GM19468 (cell line): Measurements from ENCODE around the gene CGGBP1.

ENCODE experiments used
- ATAC-seq: cut with Tn5 transposase; IDR thresholded peaks from one replicate; pipeline ENCODE4 v1.9.1; 2021; ENCODE audit warnings: mild to moderate bottlenecking, moderate library complexity, moderate number of reproducible peaks; ENCODE audit not compliant: unreplicated experiment; ENCODE audit errors: extremely low read depth

Gene CGGBP1, protein sequence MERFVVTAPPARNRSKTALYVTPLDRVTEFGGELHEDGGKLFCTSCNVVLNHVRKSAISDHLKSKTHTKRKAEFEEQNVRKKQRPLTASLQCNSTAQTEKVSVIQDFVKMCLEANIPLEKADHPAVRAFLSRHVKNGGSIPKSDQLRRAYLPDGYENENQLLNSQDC

DNA sequence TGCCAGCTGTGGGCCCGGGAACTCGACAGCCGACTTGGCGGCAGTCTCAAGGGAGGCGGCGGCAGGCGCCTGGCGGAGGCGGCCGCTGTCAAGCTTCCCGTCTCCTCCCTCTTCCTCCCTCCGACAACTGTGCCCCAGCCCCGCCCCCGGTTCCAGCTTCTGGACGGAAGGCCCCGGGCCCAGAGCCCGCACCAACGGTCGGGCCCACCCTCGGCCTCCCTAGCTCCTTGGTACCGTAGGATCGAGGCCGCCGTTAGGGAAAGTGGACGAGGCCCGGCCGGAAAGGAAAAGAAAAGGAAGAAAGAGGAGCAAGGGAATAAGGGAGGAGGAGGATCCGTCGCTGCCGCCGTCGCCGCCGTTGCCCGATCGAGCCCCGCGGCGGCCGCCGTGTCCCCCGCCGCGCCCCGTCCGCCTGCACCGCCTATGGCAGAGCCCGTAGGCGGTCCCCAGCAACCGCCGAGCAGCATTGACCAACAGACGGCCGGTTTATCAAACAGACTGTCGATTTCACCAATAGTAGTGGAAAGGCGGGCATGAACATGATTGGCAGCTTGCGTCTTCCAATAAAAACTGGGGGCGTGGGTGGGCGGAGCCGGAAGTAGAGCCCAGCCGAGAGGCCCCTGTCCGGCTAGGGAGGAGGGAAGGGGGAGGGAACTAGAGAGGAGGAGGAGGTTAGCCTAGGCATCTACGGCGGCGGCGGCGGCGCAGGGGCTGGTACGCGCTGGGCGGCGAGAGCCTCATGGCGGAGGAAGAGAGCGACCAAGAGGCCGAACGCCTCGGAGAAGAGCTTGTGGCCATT is at the start of gene CGGBP1, which contains the start of gene ZNF654:
CGGBP1 (minus strand) TSS at position 425 of the 799 bp plus-strand sequence. CDS start 3,029 bp downstream, outside the sequence.
ZNF654 (plus strand) TSS at position 675 of the 799 bp plus-strand sequence; CDS start at position 740, 65 bp downstream.
- peak; percentile 94 for ATAC-seq

DNA sequence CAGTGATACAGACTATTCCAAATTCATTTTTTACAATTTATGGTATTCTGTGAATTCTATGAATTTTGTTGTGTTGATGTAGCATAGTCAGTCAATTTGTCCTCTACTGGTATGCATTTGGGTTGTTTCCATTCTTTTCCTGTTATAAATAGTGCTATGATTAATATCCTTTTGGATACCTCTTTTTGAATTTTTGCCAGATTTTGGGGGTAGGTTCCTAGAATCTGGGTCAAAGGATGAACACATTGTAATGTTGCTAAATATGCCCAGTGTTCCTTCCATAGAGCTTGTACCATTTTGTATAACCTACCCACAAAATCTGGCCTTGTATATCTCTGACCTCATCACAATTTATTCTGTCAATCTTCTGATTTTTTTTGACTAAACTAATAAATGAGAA is 46.5 kb upstream of the CGGBP1 start:
- no peak for ATAC-seq

DNA sequence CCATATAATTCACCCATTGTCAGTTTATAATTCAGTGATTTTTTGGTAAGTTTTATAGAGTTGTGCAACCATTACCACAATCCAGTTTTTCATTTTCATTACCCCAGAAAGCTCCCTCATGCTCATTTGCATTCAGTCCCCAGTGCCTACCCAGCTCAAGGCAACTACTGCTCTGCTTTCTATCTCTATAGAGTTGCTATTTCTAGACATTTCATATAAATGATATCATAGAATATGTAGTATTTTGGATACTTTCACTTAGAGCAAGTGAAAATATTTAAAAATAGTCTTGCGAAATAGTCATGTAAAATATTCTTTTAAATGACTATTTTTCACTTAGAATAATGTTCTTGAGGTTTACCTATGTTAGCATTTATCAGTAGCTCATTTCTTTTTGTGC is 42.3 kb upstream of the CGGBP1 start:
- ATAC-seq, result peak; percentile 80

DNA sequence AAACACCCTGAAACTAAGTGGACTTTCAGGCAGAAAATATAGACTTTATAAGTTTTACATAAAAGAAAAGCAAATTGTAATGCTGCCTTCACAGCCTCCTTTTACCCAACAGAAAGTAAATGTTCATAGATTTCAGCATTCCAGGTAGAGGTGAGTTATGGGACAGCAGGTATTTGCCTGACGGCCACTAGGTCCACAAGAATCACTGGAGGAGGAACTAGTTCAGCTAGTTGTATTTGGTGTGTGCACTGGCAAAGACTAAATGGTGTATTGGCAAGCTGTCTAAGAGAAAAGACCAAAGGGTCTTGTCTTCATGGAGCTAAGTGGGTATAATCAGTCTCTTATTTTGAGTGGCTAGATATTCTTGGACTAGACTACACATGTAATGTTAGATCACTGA is 34.5 kb upstream of the CGGBP1 start:
- no peak for ATAC-seq

DNA sequence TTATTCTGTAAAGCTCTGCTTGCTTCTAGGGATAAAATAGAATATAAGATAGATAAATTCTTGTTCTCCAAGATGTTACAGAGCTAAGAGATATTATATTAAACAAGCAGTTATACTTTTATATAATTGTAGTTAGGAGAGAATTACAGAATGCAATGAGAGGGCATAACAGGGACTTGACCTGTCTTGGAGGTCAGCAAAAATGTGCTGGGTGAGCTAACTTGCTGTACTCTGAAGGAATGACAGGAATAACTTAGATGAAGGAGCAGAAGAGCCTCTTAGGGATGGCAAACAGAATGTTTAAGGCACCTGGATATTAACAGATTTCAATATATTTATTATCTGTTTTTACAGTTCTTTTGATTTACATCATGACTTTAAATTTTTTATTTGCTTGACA is 33.5 kb upstream of the CGGBP1 start:
- ATAC-seq, result no peak

- no peak for ATAC-seq
Measured at GRCh38 chr3:88090681-88091080, 31.9 kb upstream of the CGGBP1 start.

- no peak for ATAC-seq
Measured at GRCh38 chr3:88084097-88084501, 25.3 kb upstream of the CGGBP1 start.

- ATAC-seq, result no peak
Measured at GRCh38 chr3:88082854-88083253, 24.0 kb upstream of the CGGBP1 start.

DNA sequence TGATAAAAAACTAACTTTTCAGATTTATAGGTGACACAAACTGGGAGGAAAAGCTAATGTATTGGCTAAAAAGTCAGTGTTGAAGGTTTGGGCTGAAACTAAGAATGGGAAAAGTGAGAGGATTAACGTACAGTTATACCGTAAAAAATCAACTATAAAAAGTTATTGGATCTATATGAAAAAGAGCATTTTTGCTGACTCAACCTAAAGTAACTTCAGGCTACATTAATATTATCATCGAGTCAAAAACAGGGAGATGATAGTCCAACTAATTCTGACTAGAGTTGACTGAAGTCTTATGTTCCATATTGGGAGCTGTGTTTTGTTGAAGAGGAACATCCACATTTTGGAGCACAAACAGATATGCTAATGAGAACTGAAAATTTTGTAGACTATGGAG is 20.1 kb upstream of the CGGBP1 start:
- no peak for ATAC-seq

DNA sequence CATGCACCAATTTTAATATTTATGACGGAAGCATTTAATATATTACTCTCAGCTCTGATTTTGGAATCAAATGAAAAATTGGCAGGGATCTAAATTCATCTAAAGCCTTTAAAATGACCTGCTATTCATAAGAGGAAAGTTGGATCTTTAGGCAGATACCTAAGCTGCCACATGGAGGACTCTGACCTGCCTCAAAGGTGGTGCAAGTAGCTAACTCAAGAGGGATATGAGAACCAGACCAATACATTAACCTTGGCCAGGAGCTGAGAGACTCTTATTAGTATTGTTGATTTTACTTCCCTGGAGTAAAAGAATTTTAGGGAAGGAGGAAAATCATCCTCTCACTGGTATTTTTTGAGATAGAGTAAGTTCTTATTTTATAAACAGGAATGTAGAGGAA is 17.9 kb upstream of the CGGBP1 start:
- ATAC-seq, result no peak

DNA sequence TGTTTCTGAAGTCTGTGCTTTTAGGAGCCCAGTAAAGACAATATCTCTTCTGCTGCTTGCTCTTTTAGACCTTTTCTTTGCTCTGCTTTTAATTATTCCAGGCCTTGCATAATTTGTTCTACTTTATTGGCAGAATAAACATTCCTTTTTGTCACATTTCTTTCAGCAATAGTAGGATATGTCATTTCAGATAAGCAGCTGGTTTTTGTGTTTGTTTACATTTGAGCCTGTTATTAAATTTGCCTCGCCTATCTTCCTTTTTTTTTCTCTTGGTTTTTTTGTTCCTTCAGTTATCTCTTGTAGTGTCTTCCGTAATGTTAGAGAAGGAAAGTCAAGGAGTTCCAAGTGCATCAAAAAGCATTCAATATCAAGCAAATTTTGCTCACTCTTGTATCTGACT is 16.7 kb upstream of the CGGBP1 start:
- no peak for ATAC-seq

DNA sequence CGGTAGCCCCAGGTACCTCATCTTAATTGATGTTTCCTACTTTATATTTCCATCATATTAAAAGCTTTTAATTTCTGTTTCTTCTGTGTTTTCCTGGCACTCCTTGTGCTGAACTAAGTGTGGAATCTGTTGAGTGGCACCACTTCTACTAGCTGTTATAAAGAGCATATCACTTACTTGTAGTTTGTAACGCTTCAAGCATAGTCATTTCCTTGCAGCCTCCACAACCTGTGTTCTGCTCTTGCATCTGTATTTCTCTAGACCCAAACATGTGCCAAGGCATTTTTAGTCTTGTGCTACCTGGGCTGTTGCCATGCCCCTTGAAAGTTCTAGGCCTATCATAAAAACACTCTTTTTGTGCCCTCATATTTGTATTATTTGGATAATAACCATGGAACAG is 16.3 kb upstream of the CGGBP1 start:
- ATAC-seq, result no peak

- no peak for ATAC-seq
Measured at GRCh38 chr3:88061746-88062145, 2.9 kb upstream of the CGGBP1 start.

GRCh38 chr3:88059380-88060170 is 770 bp upstream of the CGGBP1 start:
- ATAC-seq, result no peak

DNA sequence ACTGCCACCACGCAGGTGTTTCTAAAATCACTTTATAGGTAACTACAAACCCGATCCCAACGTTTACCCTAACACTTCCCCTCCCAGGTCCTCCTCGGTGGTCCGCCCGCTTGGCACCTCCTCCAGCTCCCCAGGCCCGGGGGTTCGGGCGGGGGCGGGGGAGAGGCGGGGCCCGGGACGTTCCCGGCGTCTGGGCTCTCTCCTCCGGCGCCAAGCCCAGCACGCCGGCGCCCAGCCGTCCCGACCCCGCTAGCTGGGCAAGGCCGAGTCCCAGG is 562 bp downstream of the CGGBP1 start:
- ATAC-seq, result no peak

DNA sequence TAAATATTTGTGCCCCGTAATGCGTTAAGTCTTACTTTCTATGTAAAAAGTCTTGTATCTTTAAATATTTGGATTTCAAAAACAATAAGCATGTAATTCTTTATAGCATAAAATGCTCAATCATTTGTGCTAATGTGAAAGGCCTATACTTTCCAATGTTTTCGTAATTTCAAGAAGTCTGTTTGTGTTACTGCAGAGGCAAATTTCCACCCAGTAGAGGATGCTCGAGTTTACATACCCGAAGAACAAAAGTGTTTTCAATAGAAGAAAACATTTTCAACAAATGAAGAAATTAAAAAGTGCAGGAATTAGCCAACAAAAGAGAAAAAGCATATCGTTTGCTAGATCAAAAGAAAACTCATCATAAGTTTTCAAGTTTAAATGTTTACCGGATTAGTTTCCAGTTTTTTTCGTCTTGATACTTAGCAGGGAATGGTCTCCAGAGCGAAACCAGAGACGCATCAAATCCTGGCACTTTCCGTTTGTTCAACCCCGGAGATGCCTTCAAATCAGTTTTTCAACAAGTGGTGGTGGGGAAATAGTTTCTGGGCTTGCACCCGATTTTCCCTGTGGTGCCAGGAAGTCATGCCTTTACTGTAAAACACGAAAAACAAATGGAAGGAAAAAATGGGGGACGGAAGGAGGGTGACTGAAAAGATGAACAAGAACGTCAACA is 1.0 kb downstream of the CGGBP1 start:
- no peak for ATAC-seq

GRCh38 chr3:88046766-88047165 is 12.0 kb downstream of the CGGBP1 start:
- ATAC-seq, result no peak

- no peak for ATAC-seq
Measured at GRCh38 chr3:88044411-88044810, 14.4 kb downstream of the CGGBP1 start.

DNA sequence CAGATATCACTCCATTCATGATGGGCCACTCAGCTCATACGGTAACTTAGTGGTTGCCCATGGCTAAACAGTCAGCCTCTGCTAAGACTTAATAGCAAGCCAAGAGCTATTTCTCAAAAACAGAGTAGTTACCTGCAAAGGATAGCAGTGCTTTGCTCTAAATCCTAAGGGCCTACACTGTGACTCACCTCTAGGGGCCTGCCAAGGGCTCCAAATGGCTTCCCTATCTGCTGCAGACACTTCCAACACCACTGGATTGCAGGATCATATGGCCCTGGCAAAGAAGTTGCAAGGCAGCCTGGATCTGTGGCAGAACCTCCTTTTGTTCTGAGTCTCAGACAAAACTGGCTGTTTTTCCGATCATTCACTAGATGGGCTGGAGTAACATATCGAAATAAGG is 17.8 kb downstream of the CGGBP1 start:
- ATAC-seq, result no peak

DNA sequence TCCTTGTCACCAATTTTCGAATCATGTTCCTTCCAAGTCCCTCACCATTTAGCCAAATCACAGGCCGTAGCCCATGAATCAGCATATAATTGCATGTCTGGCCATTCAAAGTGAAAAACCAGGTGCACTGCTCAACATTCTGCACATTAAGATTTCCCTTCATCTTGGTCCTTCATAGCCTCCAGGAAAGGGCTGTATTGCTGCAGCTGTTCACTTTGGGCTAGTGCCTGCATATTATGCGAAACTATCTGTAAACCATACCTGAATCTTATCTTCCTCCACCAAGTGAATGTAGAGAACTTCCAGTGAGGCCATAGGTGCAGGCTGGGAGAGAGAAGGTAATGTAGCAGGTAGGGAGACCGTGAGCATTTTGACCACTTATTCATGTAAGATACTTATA is 18.3 kb downstream of the CGGBP1 start:
- no peak for ATAC-seq

- ATAC-seq, result no peak
Measured at GRCh38 chr3:88038566-88038965, 20.2 kb downstream of the CGGBP1 start.
